ENCODE data around the gene ZACN. TPM values are rescaled to one million over a fixed set of nuclear protein-coding genes. Genes with fewer than 3 reads are reported as not detected.

ZACN gene
- total RNA-seq, 1 donor: not detected

- no peak overlapping the region for H3K4me3 ChIP-seq (ENCODE audit: low read depth, low read length)
- no peak for TF ChIP-seq CTCF (IDR thresholded peaks at IDR 0.05; ENCODE audit: insufficient read depth, low read depth, low read length)
- DNase-seq (ENCODE audit: low read depth): no peak
These were observed 46.4 kb downstream of the ZACN start for GRCh38 chr17:76125391-76125675.

- no peak overlapping the region for H3K4me3 ChIP-seq (ENCODE audit: low read depth, low read length)
- DNase-seq (ENCODE audit: low read depth): no peak
- no peak for TF ChIP-seq CTCF (IDR thresholded peaks at IDR 0.05; ENCODE audit: insufficient read depth, low read depth, low read length)
These were observed 46.9 kb downstream of the ZACN start for GRCh38 chr17:76125922-76126321.

GRCh38 chr17:76130473-76130872, 51.5 kb downstream of the ZACN start:
- no peak for TF ChIP-seq CTCF (IDR thresholded peaks at IDR 0.05; ENCODE audit: insufficient read depth, low read depth, low read length)
- no peak overlapping the region for H3K4me3 ChIP-seq (ENCODE audit: low read depth, low read length)
- DNase-seq (ENCODE audit: low read depth): no peak

GRCh38 chr17:76131051-76131691, 52.2 kb downstream of the ZACN start:
- TF ChIP-seq CTCF (IDR thresholded peaks at IDR 0.05; ENCODE audit: insufficient read depth, low read depth, low read length): no peak
- H3K4me3 ChIP-seq (ENCODE audit: low read depth, low read length): no peak overlapping the region
- DNase-seq (ENCODE audit: low read depth): no peak

- DNase-seq (ENCODE audit: low read depth): no peak
- H3K4me3 ChIP-seq (ENCODE audit: low read depth, low read length): no peak overlapping the region
- TF ChIP-seq CTCF (IDR thresholded peaks at IDR 0.05; ENCODE audit: insufficient read depth, low read depth, low read length): no peak
These were observed 53.0 kb downstream of the ZACN start for GRCh38 chr17:76131692-76132573.

Small RNAs within 50 kb of the gene (small RNA-seq; reads per million reads assigned to genes)
- gene MIR6868: 0.56 reads per million

Other genes starting within 250 kb of the ZACN start
- 0.86 and 1.6 TPM in 2 replicates for gene UNC13D, start 234.8 kb upstream of the ZACN start, total RNA-seq
- gene WBP2, start 223.8 kb upstream of the ZACN start, total RNA-seq: 18.4 and 26.8 TPM in 2 replicates
- 13.5 and 15.1 TPM in 2 replicates for gene TRIM47, start 200.6 kb upstream of the ZACN start, total RNA-seq
- gene TRIM65, start 182.2 kb upstream of the ZACN start, total RNA-seq: 21.9 and 22.5 TPM in 2 replicates
- gene MRPL38, start 174.3 kb upstream of the ZACN start, total RNA-seq: 33.7 and 45.1 TPM in 2 replicates
- gene FBF1, start 138.1 kb upstream of the ZACN start, total RNA-seq: 15.5 and 16.0 TPM in 2 replicates
- gene ACOX1, start 100.0 kb upstream of the ZACN start, total RNA-seq: 64.4 and 79.9 TPM in 2 replicates
- 16.8 and 24.2 TPM in 2 replicates for gene TEN1, start 99.9 kb upstream of the ZACN start, total RNA-seq
- 0.64 and 2.2 TPM in 2 replicates for gene CDK3, start 78.3 kb upstream of the ZACN start, total RNA-seq
- under 0.01 and 0.43 TPM in 2 replicates for gene EVPL, start 51.9 kb upstream of the ZACN start, total RNA-seq
- gene SRP68, start 6.7 kb upstream of the ZACN start, total RNA-seq: 28.3 and 42.3 TPM in 2 replicates
- under 0.01 TPM in 1 of 2 replicates, not detected in the other for gene GALR2, start 4.4 kb upstream of the ZACN start, total RNA-seq
- gene EXOC7, start 24.6 kb downstream of the ZACN start, total RNA-seq: 93.1 and 98.4 TPM in 2 replicates
- not detected in 2 replicates for gene FOXJ1, start 62.1 kb downstream of the ZACN start, total RNA-seq
- gene RNF157, start 161.3 kb downstream of the ZACN start, total RNA-seq: 4.7 and 10.0 TPM in 2 replicates
- gene UBALD2, start 186.2 kb downstream of the ZACN start, total RNA-seq: 5.5 and 5.6 TPM in 2 replicates
- gene QRICH2, start 229.1 kb downstream of the ZACN start, total RNA-seq: 2.2 and 2.6 TPM in 2 replicates

Measured in fibroblast of villous mesenchyme (primary cell).